WI38 (cell line): ENCODE measurements around the gene UCK1.
A peak's percentile ranks its signal among the peaks of the same experiment; 100 is the strongest.

Source experiments
- H3K4me3 ChIP-seq: 2 replicates; pipeline ENCODE4 v1.5.1; 2011; ENCODE audit warnings: low read depth, mild to moderate bottlenecking, control low read depth, low read length
- CTCF ChIP-seq: IDR thresholded peaks from 2 replicates; pipeline ENCODE4 v1.5.1; 2012; ENCODE audit warnings: low read depth, mild to moderate bottlenecking, control low read depth, low read length

Gene UCK1

GRCh38 chr9:131546336-131547084, 15.4 kb upstream of the UCK1 start:
- 0 out of 2 replicates have a peak, but pooled peaks have one; percentile 11 for TF ChIP-seq CTCF
- peak overlapping the region; percentile 48 for H3K4me3 ChIP-seq

- no peak overlapping the region for H3K4me3 ChIP-seq
Measured at GRCh38 chr9:131545786-131546335, 14.8 kb upstream of the UCK1 start.

GRCh38 chr9:131545003-131545785, 14.1 kb upstream of the UCK1 start, which contains the start of gene PRRT1B:
Gene PRRT1B, plus strand, starts transcription at chr9:131545523. Its CDS starts 93 bp downstream, at chr9:131545616.
- H3K4me3 ChIP-seq, result peak within 1 kb of the TSS; percentile 48

More at GRCh38 chr9:131545786-131546335, 14.8 kb upstream of the UCK1 start:
- TF ChIP-seq CTCF, result no peak

GRCh38 chr9:131543141-131543540, 12.1 kb upstream of the UCK1 start:
- H3K4me3 ChIP-seq, result no peak overlapping the region
- TF ChIP-seq CTCF, result no peak

More at GRCh38 chr9:131545003-131545785, 14.1 kb upstream of the UCK1 start, which contains the start of gene PRRT1B:
- no peak for TF ChIP-seq CTCF

GRCh38 chr9:131539223-131539923, 8.3 kb upstream of the UCK1 start:
- H3K4me3 ChIP-seq, result no peak overlapping the region
- TF ChIP-seq CTCF, result no peak

GRCh38 chr9:131537946-131538345, 6.9 kb upstream of the UCK1 start:
- no peak for TF ChIP-seq CTCF
- no peak overlapping the region for H3K4me3 ChIP-seq
